ENCODE data around the gene MUSK.
"Not testable (repeated sequence)": the region's sequence is repeated elsewhere in the genome, so short reads cannot be mapped to it uniquely, and the experiment has no call there.

The MUSK gene

DNA sequence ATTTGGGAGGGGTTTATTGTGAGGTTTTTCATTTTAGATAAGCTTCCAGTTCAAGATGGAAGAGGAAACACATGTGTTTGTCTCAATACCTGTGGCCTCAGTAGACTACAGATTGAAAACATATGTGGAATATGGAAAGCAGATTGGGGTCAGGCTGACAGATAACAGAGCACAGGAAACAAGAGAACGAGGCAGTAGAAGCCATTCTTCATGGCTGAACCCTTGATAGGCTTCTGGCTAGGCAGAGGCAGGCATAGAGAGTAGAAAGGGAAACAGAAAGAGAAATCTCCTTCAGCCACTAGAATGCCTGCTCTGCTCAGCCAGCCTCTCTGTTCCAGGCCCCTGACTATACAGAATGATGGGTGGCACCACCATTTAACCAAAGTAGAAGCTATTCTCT lies 152.5 kb downstream of the MUSK start:
- DNase-seq (ENCODE audit: insufficient read length), result peak; percentile 19
- TF ChIP-seq TAF1 (IDR thresholded peaks at IDR 0.05; ENCODE audit: borderline replicate concordance, low read depth, low read length) (no peak), POLR2A (IDR thresholded peaks at IDR 0.05; ENCODE audit: low read depth, low read length) (no peak), POLR2AphosphoS5 (IDR thresholded peaks at IDR 0.05; ENCODE audit: low read depth, low read length) (no peak)

DNA sequence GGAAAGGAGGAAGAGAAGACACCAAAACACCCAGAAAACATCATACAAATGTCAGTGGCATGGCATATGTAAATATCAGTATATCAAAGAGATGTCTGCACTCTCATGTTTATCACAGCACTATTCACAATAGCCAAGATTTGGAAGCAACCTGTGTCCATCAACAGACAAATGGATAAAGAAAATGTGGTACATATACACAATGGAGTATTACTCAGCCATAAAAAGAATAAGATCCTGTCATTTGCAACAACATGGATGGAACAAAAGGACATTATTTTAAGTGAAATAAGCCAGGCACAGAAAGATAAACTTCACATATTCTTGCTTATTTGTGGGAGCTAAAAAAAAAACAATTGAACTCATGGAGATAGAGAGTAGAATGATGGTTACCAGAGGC lies 156.5 kb downstream of the MUSK start:
- DNase-seq (ENCODE audit: insufficient read length); FAIRE-seq: not testable (repeated sequence)

More for the DNA sequence above, 152.5 kb downstream of the MUSK start:
- FAIRE-seq, result peak; percentile 64

- FAIRE-seq (no peak), DNase-seq (ENCODE audit: insufficient read length) (no peak)
- TF ChIP-seq POLR2A (IDR thresholded peaks at IDR 0.05; ENCODE audit: low read depth, low read length), result no peak
- no peak for TF ChIP-seq TAF1 (IDR thresholded peaks at IDR 0.05; ENCODE audit: borderline replicate concordance, low read depth, low read length)
- no peak for TF ChIP-seq POLR2AphosphoS5 (IDR thresholded peaks at IDR 0.05; ENCODE audit: low read depth, low read length)
Observed at GRCh38 chr9:110825950-110826349, 157.4 kb downstream of the MUSK start.

GRCh38 chr9:110826400-110826799 lies 157.8 kb downstream of the MUSK start:
- not testable (repeated sequence) for DNase-seq (ENCODE audit: insufficient read length); FAIRE-seq

DNA sequence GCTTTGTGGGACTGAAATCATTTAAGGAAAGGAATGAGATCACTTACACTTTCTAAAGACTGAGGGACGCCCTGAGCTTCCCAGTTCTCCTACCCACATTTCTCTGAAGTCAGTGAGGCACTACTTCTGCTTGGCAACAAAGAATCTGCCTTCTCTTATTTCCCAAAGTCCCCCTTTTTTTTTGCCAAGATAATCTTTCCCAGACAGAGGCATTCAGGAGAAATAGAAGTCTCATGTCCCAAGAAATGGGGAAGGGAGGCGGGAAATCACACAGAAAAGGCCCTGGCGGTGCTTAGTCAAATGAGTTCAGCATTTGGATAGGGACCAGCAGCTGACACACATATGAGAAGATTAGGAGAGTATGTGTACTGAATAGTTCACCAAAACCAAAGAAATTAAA lies 159.7 kb downstream of the MUSK start:
- no peak for TF ChIP-seq TAF1 (IDR thresholded peaks at IDR 0.05; ENCODE audit: borderline replicate concordance, low read depth, low read length)
- no peak for TF ChIP-seq POLR2AphosphoS5 (IDR thresholded peaks at IDR 0.05; ENCODE audit: low read depth, low read length)
- TF ChIP-seq POLR2A (IDR thresholded peaks at IDR 0.05; ENCODE audit: low read depth, low read length), result no peak
- FAIRE-seq (no peak), DNase-seq (ENCODE audit: insufficient read length) (no peak)

- FAIRE-seq (no peak), DNase-seq (ENCODE audit: insufficient read length) (no peak)
- TF ChIP-seq POLR2A (IDR thresholded peaks at IDR 0.05; ENCODE audit: low read depth, low read length), result no peak
Observed at GRCh38 chr9:110830495-110830894, 161.9 kb downstream of the MUSK start.

GRCh38 chr9:110832926-110833325 lies 164.3 kb downstream of the MUSK start:
- FAIRE-seq, result no peak
- TF ChIP-seq POLR2AphosphoS5 (IDR thresholded peaks at IDR 0.05; ENCODE audit: low read depth, low read length) (no peak), POLR2A (IDR thresholded peaks at IDR 0.05; ENCODE audit: low read depth, low read length) (no peak), TAF1 (IDR thresholded peaks at IDR 0.05; ENCODE audit: borderline replicate concordance, low read depth, low read length) (no peak)

DNA sequence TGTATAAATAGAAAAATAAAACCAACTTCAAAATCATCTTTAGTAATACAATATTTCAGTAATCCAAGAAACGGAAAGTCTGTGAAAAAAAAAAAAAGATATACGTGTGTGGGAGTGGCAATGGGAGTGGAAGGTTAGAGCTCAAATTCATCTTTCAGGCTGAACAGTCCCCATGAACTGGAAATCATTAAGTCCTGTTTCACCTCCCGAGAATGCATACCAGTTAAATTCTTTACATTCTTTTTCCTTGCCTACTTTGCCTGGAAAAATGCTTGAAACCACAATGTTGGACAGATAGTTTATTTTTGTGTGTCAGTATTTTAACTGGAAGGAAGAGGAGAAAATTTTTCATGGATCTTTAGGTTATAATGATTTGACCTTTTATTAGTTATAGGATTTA lies 166.8 kb downstream of the MUSK start:
- TF ChIP-seq POLR2AphosphoS5 (IDR thresholded peaks at IDR 0.05; ENCODE audit: low read depth, low read length), result no peak
- TF ChIP-seq POLR2A (IDR thresholded peaks at IDR 0.05; ENCODE audit: low read depth, low read length), result no peak
- TF ChIP-seq TAF1 (IDR thresholded peaks at IDR 0.05; ENCODE audit: borderline replicate concordance, low read depth, low read length), result no peak
- no peak for DNase-seq (ENCODE audit: insufficient read length)
- no peak for FAIRE-seq

More at GRCh38 chr9:110832926-110833325, 164.3 kb downstream of the MUSK start:
- no peak for DNase-seq (ENCODE audit: insufficient read length)

DNA sequence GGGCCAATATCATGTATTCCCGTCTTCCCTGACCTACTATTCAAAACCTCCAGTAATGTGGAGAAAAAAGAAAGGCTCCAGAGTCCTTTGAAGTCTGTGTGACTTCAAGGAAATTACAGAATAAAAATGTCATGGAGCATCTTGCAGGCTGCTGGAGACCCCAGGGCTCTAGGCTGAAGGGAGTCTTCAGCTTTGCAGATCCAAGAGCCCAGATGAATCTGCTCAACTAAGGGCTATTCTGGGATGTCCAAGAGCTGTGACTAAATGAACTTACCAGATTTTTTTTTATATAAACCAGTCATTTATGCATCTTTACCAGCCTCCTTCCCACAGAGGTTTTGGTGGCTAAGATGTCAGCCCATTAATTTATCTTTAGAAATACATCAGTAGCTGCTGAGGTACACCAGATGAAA lies 167.3 kb downstream of the MUSK start:
- no peak for TF ChIP-seq POLR2AphosphoS5 (IDR thresholded peaks at IDR 0.05; ENCODE audit: low read depth, low read length)
- no peak for TF ChIP-seq POLR2A (IDR thresholded peaks at IDR 0.05; ENCODE audit: low read depth, low read length)
- TF ChIP-seq TAF1 (IDR thresholded peaks at IDR 0.05; ENCODE audit: borderline replicate concordance, low read depth, low read length), result no peak
- FAIRE-seq, result no peak
- DNase-seq (ENCODE audit: insufficient read length), result no peak

DNA sequence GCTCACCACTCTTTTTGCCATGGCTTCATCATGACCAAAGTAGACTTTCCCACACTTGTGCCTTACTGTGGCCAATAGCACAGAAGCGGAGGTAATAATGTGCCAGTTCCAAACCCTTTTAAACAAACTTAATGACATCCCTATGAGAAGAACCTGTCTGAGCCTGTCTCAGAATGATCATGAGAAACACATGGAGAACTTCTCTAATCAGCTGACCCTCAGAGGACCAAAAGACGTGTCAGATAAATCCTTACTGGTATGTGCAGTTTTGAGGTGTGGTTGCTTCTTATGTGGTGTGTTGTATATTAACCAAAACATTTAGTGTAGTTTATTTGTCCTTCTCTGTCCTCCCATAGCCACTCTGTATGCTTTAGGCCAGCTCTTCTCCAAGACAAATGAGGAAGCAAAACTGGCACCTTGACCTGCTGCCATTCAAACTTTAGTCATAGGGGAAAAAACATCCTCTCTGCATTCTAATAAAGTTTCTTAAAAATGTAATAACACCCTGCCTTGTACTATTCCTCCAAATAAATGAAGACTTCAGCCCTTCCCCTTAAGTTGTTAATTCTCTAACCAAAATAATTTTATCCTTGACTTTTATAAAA lies 168.9 kb downstream of the MUSK start:
- FAIRE-seq (no peak), DNase-seq (ENCODE audit: insufficient read length) (no peak)
- TF ChIP-seq TAF1 (IDR thresholded peaks at IDR 0.05; ENCODE audit: borderline replicate concordance, low read depth, low read length) (no peak), POLR2AphosphoS5 (IDR thresholded peaks at IDR 0.05; ENCODE audit: low read depth, low read length) (no peak), POLR2A (IDR thresholded peaks at IDR 0.05; ENCODE audit: low read depth, low read length) (no peak)

GRCh38 chr9:110842169-110842568 lies 173.6 kb downstream of the MUSK start:
- FAIRE-seq (no peak), DNase-seq (ENCODE audit: insufficient read length) (no peak)
- no peak for TF ChIP-seq POLR2A (IDR thresholded peaks at IDR 0.05; ENCODE audit: low read depth, low read length)
- no peak for TF ChIP-seq POLR2AphosphoS5 (IDR thresholded peaks at IDR 0.05; ENCODE audit: low read depth, low read length)
- TF ChIP-seq TAF1 (IDR thresholded peaks at IDR 0.05; ENCODE audit: borderline replicate concordance, low read depth, low read length), result no peak

DNA sequence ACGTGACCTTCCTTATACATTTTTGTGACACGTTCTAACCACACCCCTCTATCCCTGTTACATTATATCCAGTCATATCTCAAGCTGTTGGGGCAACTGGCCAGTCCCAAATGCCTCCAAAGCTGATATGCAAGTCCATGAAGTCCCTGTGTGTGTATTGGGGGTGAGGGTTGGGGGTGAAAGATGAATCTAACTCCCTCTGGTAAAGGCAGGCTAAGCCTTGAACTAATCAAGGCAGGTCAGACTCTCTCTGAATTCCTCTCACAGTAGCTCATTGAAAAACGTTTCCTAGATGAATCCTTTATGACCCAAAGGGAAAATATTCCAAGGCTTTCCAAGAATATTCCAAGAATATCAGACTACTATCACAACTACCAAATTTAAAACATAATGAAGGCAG lies 174.4 kb downstream of the MUSK start:
- FAIRE-seq, result no peak
- no peak for DNase-seq (ENCODE audit: insufficient read length)
- TF ChIP-seq POLR2A (IDR thresholded peaks at IDR 0.05; ENCODE audit: low read depth, low read length) (no peak), POLR2AphosphoS5 (IDR thresholded peaks at IDR 0.05; ENCODE audit: low read depth, low read length) (no peak), TAF1 (IDR thresholded peaks at IDR 0.05; ENCODE audit: borderline replicate concordance, low read depth, low read length) (no peak)

DNA sequence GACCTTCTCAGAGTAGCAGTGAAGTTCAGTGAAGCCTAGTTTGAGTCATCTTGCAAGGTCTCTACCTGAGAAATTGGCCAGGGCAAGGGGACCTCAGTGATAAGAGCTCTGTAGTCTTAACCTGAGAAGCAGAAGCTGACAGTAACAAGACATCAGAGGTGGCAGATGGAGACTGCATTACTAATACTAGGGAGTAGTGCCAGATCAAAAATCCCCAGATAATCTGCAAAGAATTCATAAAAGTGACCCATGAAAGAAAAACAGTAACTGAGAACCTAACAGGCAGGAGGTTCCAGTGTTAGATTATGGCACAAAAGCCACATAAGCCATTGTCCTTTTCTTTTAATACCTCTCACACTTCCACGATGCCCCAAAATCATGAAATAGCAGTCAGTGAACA lies 175.5 kb downstream of the MUSK start:
- TF ChIP-seq POLR2AphosphoS5 (IDR thresholded peaks at IDR 0.05; ENCODE audit: low read depth, low read length), result no peak
- DNase-seq (ENCODE audit: insufficient read length), result no peak
- no peak for FAIRE-seq

All from GM12892 (cell line).